GM21737 (cell line): ENCODE measurements around the gene PTPRA.
"Not testable (repeated sequence)": the region's sequence is repeated elsewhere in the genome, so short reads cannot be mapped to it uniquely, and the experiment has no call there.

Experiments
- ATAC-seq: cut with Tn5 transposase; IDR thresholded peaks from one replicate; pipeline ENCODE4 v1.9.1; 2021; ENCODE audit warnings: mild to moderate bottlenecking, moderate library complexity; ENCODE audit not compliant: unreplicated experiment

PTPRA gene

DNA sequence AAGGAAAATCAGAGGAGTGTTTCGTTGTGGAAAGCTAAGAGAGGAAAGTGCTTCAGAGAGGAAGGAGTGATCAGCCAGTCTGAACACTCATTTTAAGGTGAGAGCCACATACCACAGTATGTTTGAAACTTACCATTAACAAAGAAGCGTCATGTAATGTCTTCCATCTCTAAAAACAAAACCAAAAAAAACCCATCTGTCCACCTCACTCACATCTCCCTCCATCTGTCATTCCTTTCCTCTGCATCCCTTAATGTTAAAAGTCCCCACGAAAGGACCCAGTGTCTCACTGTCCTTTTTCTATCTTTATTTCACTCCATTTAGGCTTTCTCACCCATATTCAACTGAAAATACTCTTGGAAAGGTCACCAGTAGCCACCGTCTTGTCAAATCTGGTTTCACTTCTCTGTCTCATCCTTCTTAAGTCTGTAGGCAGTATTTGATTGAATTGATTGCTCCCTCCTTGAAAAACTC lies 110.8 kb downstream of the PTPRA start:
- no peak for ATAC-seq

GRCh38 chr20:2984956-2985661 lies 111.8 kb downstream of the PTPRA start:
- no peak for ATAC-seq

DNA sequence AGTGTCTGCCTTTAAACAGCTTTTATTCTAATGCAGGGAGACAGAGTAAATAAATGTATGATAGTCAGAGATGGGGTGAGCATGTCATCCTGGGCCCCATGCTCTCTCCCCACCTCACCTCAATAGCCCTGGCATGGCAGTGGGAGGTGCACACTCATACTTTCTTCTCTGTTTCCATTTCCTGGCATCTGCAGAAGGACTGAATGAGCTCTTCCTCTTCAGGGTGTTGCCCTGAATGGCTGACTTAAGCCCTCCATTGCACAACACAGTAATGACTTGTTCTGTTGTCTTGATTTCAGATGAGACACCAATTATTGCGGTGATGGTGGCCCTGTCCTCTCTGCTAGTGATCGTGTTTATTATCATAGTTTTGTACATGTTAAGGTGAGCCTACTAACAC lies 113.2 kb downstream of the PTPRA start:
- ATAC-seq: no peak

- ATAC-seq: no peak
Measured at GRCh38 chr20:2987861-2988260, 114.6 kb downstream of the PTPRA start.

GRCh38 chr20:2991532-2991931 lies 118.3 kb downstream of the PTPRA start:
- no peak for ATAC-seq

GRCh38 chr20:2993250-2993649 lies 120.0 kb downstream of the PTPRA start:
- ATAC-seq: no peak

GRCh38 chr20:2995796-2996195 lies 122.5 kb downstream of the PTPRA start:
- ATAC-seq: no peak

DNA sequence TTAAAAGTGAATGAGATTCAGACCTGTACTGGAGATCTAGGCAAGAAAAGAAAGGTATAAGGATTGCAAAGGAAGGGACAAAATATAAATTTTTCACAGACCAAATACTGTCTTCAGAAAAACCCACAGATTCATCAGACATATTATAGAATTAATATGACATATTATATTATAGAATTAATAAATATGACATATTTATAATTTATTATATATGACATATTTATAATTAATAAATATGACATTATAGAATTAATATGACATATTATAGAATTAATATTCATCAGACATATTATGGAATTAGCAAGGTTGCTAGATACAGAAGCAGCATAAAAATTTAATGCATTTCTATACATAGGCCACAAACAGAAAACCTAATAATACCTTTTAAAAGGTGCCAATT lies 125.4 kb downstream of the PTPRA start:
- ATAC-seq: no peak

GRCh38 chr20:3000852-3001523 lies 127.7 kb downstream of the PTPRA start:
- ATAC-seq: no peak

DNA sequence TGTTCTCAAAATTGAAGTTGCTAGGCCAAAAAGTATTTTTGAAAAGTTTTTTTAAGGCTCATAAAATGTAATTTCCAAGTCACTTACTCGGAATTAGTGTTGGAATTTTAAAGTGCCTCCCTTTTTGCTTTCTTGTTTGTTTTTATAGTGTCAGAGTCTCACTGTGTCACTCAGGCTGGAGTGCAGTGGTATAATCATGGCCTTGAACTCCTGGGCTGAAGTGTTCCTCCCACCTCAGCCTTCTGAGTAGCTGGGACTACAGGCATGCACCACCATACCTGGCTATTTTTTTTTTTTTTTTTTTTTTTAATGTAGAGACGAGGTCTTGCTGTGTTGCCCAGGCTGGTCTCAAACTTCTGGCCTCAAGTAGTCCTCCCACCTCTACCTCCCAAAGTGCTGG lies 130.1 kb downstream of the PTPRA start:
- ATAC-seq: no peak

- ATAC-seq: no peak
Measured at GRCh38 chr20:3010985-3011723, 137.9 kb downstream of the PTPRA start.

DNA sequence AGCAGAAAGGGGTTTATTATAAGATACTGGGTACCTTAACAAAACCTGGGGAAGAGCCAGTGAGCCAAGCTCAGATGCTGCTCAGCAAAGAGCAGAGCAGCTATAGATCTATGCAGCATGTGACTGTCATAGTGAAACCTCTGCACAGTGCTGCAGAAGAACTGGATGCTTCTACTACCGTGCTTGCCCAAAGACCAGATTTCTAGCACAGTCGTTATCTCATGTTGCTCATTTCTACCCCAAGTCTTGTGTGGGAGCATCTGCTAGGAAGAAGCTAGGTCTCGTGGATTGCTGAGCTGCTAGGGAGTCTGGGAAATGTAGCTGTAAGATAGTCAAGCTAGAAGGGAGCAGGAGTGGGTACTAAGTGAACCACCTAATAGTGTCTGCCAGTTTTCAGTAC lies 138.5 kb downstream of the PTPRA start:
- ATAC-seq: no peak

DNA sequence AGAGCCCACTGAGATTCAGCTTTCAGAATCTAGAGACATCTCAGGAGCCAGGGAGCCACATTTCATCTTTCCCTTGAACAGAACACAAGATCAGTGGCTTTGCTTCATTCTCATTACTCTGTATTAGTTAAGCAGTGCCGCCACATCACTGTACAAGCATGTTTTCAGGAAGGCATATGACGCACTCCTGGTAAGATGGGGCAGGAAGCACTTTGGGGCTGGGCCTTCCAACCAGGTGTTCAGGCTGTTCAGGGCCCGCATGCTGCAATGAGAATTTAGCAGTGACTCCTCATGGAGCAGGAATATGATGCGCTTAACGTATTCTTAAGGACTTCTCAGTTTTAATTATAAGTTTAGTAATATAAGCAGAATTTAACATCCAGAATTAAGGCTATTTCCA lies 140.5 kb downstream of the PTPRA start:
- no peak for ATAC-seq

GRCh38 chr20:3014179-3014578 lies 140.9 kb downstream of the PTPRA start:
- no peak for ATAC-seq

DNA sequence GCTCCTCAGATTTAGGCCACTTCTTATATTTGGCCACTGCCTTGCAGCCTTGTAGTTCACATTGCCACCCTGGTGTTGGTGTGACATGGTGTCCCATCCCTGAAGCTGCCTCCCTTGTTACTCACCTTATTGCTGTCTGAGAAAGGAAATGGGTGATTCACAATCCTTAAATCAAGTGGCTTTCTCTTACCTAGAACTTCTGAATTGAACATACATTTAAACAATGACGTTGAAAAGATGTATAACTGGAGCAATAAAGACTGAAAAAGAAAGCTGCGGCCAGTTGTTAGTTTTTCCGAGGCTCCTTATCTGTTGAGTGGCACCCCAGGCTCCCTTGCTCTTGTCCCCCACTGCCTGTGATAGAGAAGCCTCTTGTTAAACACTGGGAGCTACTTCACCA lies 141.4 kb downstream of the PTPRA start:
- no peak for ATAC-seq

DNA sequence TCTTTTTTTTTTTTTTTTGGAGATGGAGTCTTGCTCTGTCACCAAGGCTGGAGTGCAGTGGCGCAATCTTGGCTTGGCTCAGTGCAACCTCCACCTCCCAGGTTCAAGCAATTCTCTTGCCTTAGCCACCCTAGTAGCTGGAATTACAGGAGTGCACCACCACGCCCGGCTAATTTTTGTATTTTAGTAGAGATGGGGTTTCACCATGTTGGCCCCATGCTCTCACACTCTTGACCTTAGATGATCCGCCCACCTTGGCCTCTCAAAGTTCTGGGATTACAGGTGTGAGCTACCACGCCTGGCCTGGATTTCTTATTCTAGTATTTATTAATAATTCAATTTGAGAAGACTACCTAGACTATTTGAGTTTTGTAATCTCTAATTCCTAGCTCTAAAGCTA lies 142.0 kb downstream of the PTPRA start:
- ATAC-seq: not testable (repeated sequence)

GRCh38 chr20:3021327-3021726 lies 148.0 kb downstream of the PTPRA start:
- ATAC-seq: no peak

- no peak for ATAC-seq
Measured at GRCh38 chr20:3021777-3022176, 148.5 kb downstream of the PTPRA start.

DNA sequence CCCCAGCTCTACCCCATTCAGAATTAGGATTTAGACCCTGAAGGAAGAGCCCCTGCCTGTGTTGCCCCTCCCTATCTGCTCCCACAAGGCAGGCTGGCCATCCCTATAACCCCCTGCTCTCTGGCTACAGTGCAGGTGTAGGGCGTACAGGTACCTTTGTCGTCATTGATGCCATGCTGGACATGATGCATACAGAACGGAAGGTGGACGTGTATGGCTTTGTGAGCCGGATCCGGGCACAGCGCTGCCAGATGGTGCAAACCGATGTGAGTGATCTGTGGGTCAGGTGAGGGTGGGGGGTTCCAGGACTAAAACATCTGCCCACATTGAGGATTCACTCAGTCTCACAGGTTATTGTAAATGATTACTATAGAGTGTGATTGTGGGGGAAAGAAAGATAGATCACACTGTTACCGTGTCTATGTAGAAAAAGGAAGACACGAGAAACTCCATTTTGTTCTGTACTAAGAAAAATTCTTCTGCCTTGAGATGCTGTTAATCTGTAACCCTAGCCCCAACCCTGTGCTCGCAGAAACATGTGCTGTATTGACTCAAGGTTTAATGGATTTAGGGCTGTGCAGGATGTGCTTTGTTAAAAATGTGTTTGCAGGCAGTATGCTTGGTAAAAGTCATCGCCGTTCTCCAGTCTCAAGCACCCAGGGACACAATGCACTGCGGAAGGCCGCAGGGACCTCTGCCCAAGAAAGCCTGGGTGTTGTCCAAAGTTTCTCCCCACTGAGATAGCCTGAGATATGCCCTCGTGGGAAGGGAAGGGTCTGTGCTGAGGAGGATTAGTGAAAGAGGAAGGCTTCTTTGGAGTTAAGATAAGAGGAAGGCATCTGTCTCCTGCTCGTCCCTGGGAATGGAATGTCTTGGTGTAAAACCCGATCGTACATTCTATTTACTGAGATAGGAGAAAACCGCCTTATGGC lies 149.5 kb downstream of the PTPRA start:
- not testable (repeated sequence) for ATAC-seq

DNA sequence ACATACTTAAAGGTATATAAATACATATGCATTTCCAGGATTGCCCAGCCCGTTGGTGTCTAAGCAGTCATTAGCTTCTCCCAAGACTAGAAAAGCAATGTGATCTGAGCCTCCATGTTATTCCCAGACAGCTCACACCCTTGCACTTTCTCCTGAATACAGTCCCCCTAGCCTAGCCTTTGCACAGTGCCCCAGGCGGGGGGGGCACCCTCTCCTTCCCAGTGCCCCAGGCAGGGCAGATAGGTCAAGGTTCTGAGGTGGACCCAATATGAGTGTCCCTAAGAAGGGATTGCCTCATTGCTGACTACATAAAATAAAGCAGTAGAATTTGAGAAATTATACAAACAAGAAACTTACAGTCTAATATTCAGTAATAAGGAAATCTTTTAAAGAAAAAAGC lies 154.7 kb downstream of the PTPRA start:
- ATAC-seq: no peak
